ENCODE data around the gene SEMA3C.

The SEMA3C gene

DNA sequence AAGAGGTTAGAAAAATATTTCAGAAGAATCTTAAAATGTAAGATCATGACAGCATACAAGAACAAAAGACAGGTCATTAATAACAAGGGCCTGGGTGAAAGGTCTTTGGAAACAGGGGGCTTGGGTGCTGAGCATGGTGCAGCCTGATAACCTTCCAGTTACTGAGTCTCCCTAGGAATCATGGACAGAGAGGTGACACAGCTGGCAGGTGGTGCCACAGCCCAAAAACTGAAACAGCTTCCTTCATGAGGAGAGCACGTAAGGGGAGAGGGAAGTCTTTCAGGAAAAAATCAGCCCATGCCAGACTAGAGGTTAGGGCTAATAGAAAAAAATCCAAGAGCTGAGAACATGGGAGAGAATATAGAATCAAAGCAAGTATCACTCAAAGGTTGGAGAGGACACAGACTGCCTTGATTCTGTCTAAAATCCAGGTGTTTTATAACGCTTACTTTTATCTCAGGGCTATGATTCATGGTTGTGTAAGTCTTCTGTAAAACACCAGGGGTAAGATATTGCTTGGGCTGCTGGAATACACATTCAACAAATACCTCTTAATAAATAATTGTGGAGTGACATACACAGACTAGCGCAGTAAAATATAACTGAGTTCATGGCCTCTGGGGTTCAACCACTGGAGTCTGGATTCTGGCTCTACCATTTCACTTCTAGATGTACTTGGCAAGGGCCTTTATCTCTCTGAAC, 88.1 kb downstream of the SEMA3C start:
- no peak overlapping the region for H3K27ac ChIP-seq (replicated peaks)
- H3K4me3 ChIP-seq (replicated peaks; ENCODE audit: insufficient read depth, low read length): no peak overlapping the region
- H3K27me3 ChIP-seq (ENCODE audit: insufficient read depth, poor library complexity, severe bottlenecking): no peaks in the 10 kb centered on the region
- no peak for TF ChIP-seq REST (IDR thresholded peaks at IDR 0.05; ENCODE audit: insufficient replicate concordance, low read depth)
- no peak for TF ChIP-seq GABPA (IDR thresholded peaks at IDR 0.05; ENCODE audit: low read depth)
- TF ChIP-seq POLR2AphosphoS5 (IDR thresholded peaks at IDR 0.05; ENCODE audit: low read depth): no peak
- TF ChIP-seq SPI1 (IDR thresholded peaks at IDR 0.05; ENCODE audit: borderline replicate concordance, low read depth): no peak
- no peak for TF ChIP-seq CTCF (IDR thresholded peaks at IDR 0.05; ENCODE audit: insufficient read depth, low read length)
- DNase-seq (ENCODE audit: low read depth in 1 of 2, low spot score in 1 of 2): no peak

DNA sequence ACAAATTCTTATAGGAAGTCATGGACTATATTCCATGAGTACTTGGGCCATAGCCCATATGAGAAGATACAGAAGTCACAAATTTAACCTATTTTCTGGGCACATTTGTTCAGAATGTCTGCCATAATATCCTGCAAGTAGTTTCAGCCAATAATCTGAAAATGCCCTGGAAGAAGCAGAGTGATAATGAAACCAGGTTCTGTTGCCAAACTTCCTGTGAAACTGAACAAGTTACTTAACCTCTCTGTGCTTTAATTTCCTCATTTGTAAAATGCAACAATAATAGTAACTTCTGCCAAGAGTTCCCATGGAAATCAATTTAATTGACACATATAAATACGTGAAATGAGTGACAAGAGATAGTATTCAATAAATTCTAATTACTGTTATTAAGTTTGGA, 88.8 kb downstream of the SEMA3C start:
- H3K27ac ChIP-seq (replicated peaks): no peak overlapping the region; the same call in 1 of the 2 replicates
- no peak overlapping the region for H3K4me3 ChIP-seq (replicated peaks; ENCODE audit: insufficient read depth, low read length)
- TF ChIP-seq SPI1 (IDR thresholded peaks at IDR 0.05; ENCODE audit: borderline replicate concordance, low read depth) (no peak), GABPA (IDR thresholded peaks at IDR 0.05; ENCODE audit: low read depth) (no peak), CTCF (IDR thresholded peaks at IDR 0.05; ENCODE audit: insufficient read depth, low read length) (no peak), REST (IDR thresholded peaks at IDR 0.05; ENCODE audit: insufficient replicate concordance, low read depth) (no peak), POLR2AphosphoS5 (IDR thresholded peaks at IDR 0.05; ENCODE audit: low read depth) (no peak)
- no peaks in the 10 kb centered on the region for H3K27me3 ChIP-seq (ENCODE audit: insufficient read depth, poor library complexity, severe bottlenecking)
- DNase-seq (ENCODE audit: low read depth in 1 of 2, low spot score in 1 of 2): peak in 1 of 2 experiments; percentile 30

DNA sequence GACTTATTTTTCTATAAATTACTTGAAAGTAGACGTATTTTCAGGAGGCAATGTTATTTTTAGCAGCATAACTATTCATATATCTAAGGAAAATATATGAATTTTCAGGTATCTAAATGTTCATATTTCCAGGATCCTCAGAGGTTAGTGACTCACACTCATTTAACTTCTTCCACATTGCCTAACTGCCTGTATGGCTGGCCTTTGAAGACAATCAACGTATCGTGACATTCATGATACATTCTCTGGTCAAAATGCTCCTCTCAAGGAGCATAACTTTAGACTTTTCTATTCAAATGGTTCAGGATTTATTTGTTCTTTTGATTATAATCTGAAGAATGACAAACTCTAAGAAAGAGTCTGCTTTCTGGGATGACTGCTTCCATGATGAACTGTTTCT, 89.3 kb downstream of the SEMA3C start:
- DNase-seq (ENCODE audit: low read depth in 1 of 2, low spot score in 1 of 2): no peak
- Histone ChIP-seq H3K27me3 (ENCODE audit: insufficient read depth, poor library complexity, severe bottlenecking) (no peaks in the 10 kb centered on the region), H3K4me3 (replicated peaks; ENCODE audit: insufficient read depth, low read length) (no peak overlapping the region), H3K27ac (replicated peaks) (no peak overlapping the region; the same call in 1 of the 2 replicates)
- TF ChIP-seq REST (IDR thresholded peaks at IDR 0.05; ENCODE audit: insufficient replicate concordance, low read depth): no peak
- TF ChIP-seq GABPA (IDR thresholded peaks at IDR 0.05; ENCODE audit: low read depth): no peak
- no peak for TF ChIP-seq POLR2AphosphoS5 (IDR thresholded peaks at IDR 0.05; ENCODE audit: low read depth)
- no peak for TF ChIP-seq CTCF (IDR thresholded peaks at IDR 0.05; ENCODE audit: insufficient read depth, low read length)
- no peak for TF ChIP-seq SPI1 (IDR thresholded peaks at IDR 0.05; ENCODE audit: borderline replicate concordance, low read depth)
